GM21423 (cell line): Measurements from ENCODE around the gene GLE1.

Source experiments
- ATAC-seq: cut with Tn5 transposase; IDR thresholded peaks from one replicate; pipeline ENCODE4 v1.9.1; 2021; ENCODE audit warnings: mild to moderate bottlenecking, moderate library complexity; ENCODE audit not compliant: unreplicated experiment

GLE1 gene

GRCh38 chr9:128588581-128589233 lies 84.2 kb downstream of the GLE1 start:
- ATAC-seq: no peak
